HEK293 (cell line): ENCODE measurements around the gene SLC13A3.

Experiments used
- ATF2 ChIP-seq: fragments of 450-650 bp; formaldehyde crosslinking; IDR thresholded peaks from 2 replicates; pipeline ENCODE4 v1.5.1; 2016; ENCODE audit warnings: missing biosample characterization, missing genetic modification characterization, low read depth
- CTCF ChIP-seq: fragments of 450-650 bp; formaldehyde crosslinking; IDR thresholded peaks from 2 replicates; pipeline ENCODE4 v1.5.1; 2016; ENCODE audit warnings: missing biosample characterization, missing genetic modification characterization
- KLF10 ChIP-seq: fragments of 450-650 bp; IDR thresholded peaks from 2 replicates; pipeline ENCODE4 v1.5.1; 2018; ENCODE audit warnings: missing biosample characterization, mild to moderate bottlenecking, missing genetic modification characterization
- MZF1 ChIP-seq: fragments of 450-650 bp; formaldehyde crosslinking; IDR thresholded peaks from 2 replicates; pipeline ENCODE4 v1.5.1; 2017; ENCODE audit warnings: missing biosample characterization, missing genetic modification characterization, borderline replicate concordance
- PRDM4 ChIP-seq: fragments of 450-650 bp; formaldehyde crosslinking; IDR thresholded peaks from 2 replicates; pipeline ENCODE4 v1.5.1; 2017; ENCODE audit warnings: missing biosample characterization, missing genetic modification characterization
- SP7 ChIP-seq: fragments of 450-650 bp; formaldehyde crosslinking; IDR thresholded peaks from 2 replicates; pipeline ENCODE4 v1.5.1; 2016; ENCODE audit warnings: missing biosample characterization, missing genetic modification characterization
- ZBTB48 ChIP-seq: fragments of 450-650 bp; formaldehyde crosslinking; IDR thresholded peaks from 2 replicates; pipeline ENCODE4 v1.5.1; 2016; ENCODE audit warnings: missing biosample characterization, missing genetic modification characterization
- ZNF324 ChIP-seq: fragments of 450-650 bp; formaldehyde crosslinking; IDR thresholded peaks from 2 replicates; pipeline ENCODE4 v1.5.1; 2016; ENCODE audit warnings: missing biosample characterization, missing genetic modification characterization
- ZNF416 ChIP-seq: fragments of 450-650 bp; formaldehyde crosslinking; IDR thresholded peaks from 2 replicates; pipeline ENCODE4 v1.5.1; 2016; ENCODE audit warnings: missing biosample characterization, missing genetic modification characterization
- ZNF544 ChIP-seq: fragments of 450-650 bp; formaldehyde crosslinking; IDR thresholded peaks from 2 replicates; pipeline ENCODE4 v1.5.0; 2017; ENCODE audit warnings: missing biosample characterization, missing genetic modification characterization

GRCh38 chr20:46575394-46575793 is 75.9 kb downstream of the SLC13A3 start:
- no peak for TF ChIP-seq CTCF (tag by site-specific recombination)
- TF ChIP-seq KLF10 (tag by site-specific recombination): no peak
- no peak for TF ChIP-seq ZNF544 (tag by site-specific recombination)
- no peak for TF ChIP-seq ZBTB48 (tag by site-specific recombination)
- TF ChIP-seq SP7 (tag by site-specific recombination): no peak
- no peak for TF ChIP-seq PRDM4 (tag by site-specific recombination)
- no peak for TF ChIP-seq ZNF416 (tag by site-specific recombination)
- TF ChIP-seq ATF2 (tag by site-specific recombination): no peak
- no peak for TF ChIP-seq ZNF324 (tag by site-specific recombination)
- TF ChIP-seq MZF1: no peak
